Loucy (cell line): ENCODE data around the gene AAMP.
A peak's percentile ranks its signal among the peaks of the same experiment; 100 is the strongest.

Experiments
- H2AFZ ChIP-seq: fragments of 200-600 bp; sonication (generic); 2 replicates; pipeline ENCODE4 v1.6.0; 2016; ENCODE audit warnings: antibody characterized with exemption, mild to moderate bottlenecking, low read length, moderate library complexity
- H3F3A ChIP-seq: fragments of 200-600 bp; 2 replicates; pipeline ENCODE4 v1.6.0; 2016; ENCODE audit warnings: antibody characterized with exemption, low read depth, mild to moderate bottlenecking
- H3K27me3 ChIP-seq: fragments of 200-600 bp; sonication (generic); 2 replicates; pipeline ENCODE4 v1.6.1; 2014; ENCODE audit warnings: low read length, mild to moderate bottlenecking; ENCODE audit not compliant: insufficient read depth, poor library complexity, severe bottlenecking
- H3K36me3 ChIP-seq: fragments of 200-600 bp; sonication (generic); 2 replicates; pipeline ENCODE4 v1.6.1; 2016; ENCODE audit warnings: low read length; ENCODE audit not compliant: insufficient read depth
- H3K4me1 ChIP-seq: fragments of 200-600 bp; sonication (generic); 2 replicates; pipeline ENCODE4 v1.5.1; 2014; ENCODE audit warnings: low read length, mild to moderate bottlenecking; ENCODE audit not compliant: insufficient read depth, poor library complexity, severe bottlenecking
- H3K4me2 ChIP-seq: fragments of 200-600 bp; sonication (generic); 2 replicates; pipeline ENCODE4 v1.6.0; 2014; ENCODE audit warnings: antibody characterized with exemption, low read length, low read depth, mild to moderate bottlenecking; ENCODE audit not compliant: poor library complexity, severe bottlenecking
- H3K4me3 ChIP-seq: fragments of 200-600 bp; sonication (generic); 2 replicates; pipeline ENCODE4 v1.5.1; 2014; ENCODE audit warnings: low read length, mild to moderate bottlenecking, mixed read lengths; ENCODE audit not compliant: poor library complexity, severe bottlenecking
- H3K79me2 ChIP-seq: fragments of 200-600 bp; sonication (generic); 2 replicates; pipeline ENCODE4 v1.6.1; 2014; ENCODE audit warnings: low read length; ENCODE audit not compliant: insufficient read depth
- H3K9ac ChIP-seq: fragments of 200-600 bp; sonication (generic); 2 replicates; pipeline ENCODE4 v1.6.0; 2014; ENCODE audit warnings: mild to moderate bottlenecking, low read depth, low read length, moderate library complexity; ENCODE audit not compliant: poor library complexity, severe bottlenecking
- H3K9me2 ChIP-seq: fragments of 200-600 bp; sonication (generic); replicated peaks from 2 replicates; pipeline ENCODE4 v1.6.1; 2016; ENCODE audit warnings: low read depth, low read length, mixed read lengths
- H3K9me3 ChIP-seq: fragments of 200-600 bp; sonication (generic); 2 replicates; pipeline ENCODE4 v1.6.1; 2014; ENCODE audit warnings: mild to moderate bottlenecking, antibody characterized with exemption, low read length, low read depth; ENCODE audit not compliant: insufficient read depth
- H4K20me1 ChIP-seq: fragments of 200-600 bp; sonication (generic); 2 replicates; pipeline ENCODE4 v1.6.0; 2014; ENCODE audit warnings: antibody characterized with exemption, low read length, mild to moderate bottlenecking; ENCODE audit not compliant: insufficient read depth, poor library complexity, severe bottlenecking
- CTCF ChIP-seq: fragments of 200-600 bp; sonication (generic); conservative IDR thresholded peaks from 2 replicates; pipeline ENCODE4 v1.5.1; 2014; ENCODE audit warnings: mild to moderate bottlenecking, antibody characterized with exemption, low read length
- EZH2phosphoT487 ChIP-seq: fragments of 200-600 bp; IDR thresholded peaks from 2 replicates; pipeline ENCODE4 v1.6.1; 2018; ENCODE audit warnings: antibody characterized with exemption, mild to moderate bottlenecking, moderate library complexity, borderline replicate concordance

The AAMP gene

GRCh38 chr2:218301176-218301819 lies 31.4 kb upstream of the AAMP start:
- Histone ChIP-seq H4K20me1 (no peaks in the 10 kb centered on the region), H3K9me3 (no peaks in the 10 kb centered on the region), H3K4me3 (no peak overlapping the region), H3K4me2 (no peak overlapping the region), H3K79me2 (no peaks in the 10 kb centered on the region), H3K4me1 (peaks cover 2% of the 10 kb centered on the region), H2AFZ (peak overlapping the region; percentile 98), H3F3A (no peaks in the 10 kb centered on the region), H3K27me3 (no peaks in the 10 kb centered on the region), H3K36me3 (no peaks in the 10 kb centered on the region), H3K9me2 (no peaks in the 10 kb centered on the region), H3K9ac (peak overlapping the region; percentile 68)
- TF ChIP-seq CTCF (peak; percentile 92), EZH2phosphoT487 (no peak)

GRCh38 chr2:218300141-218300540 lies 30.2 kb upstream of the AAMP start:
- H3K36me3 ChIP-seq, result no peaks in the 10 kb centered on the region
- no peaks in the 10 kb centered on the region for H3K79me2 ChIP-seq
- H3K4me3 ChIP-seq, result no peak overlapping the region
- no peak overlapping the region for H3K4me2 ChIP-seq
- peaks cover 2% of the 10 kb centered on the region for H3K4me1 ChIP-seq
- no peaks in the 10 kb centered on the region for H3F3A ChIP-seq
- H3K9me2 ChIP-seq, result no peaks in the 10 kb centered on the region
- H3K9ac ChIP-seq, result no peak overlapping the region
- TF ChIP-seq CTCF (no peak), EZH2phosphoT487 (no peak)
- H4K20me1 ChIP-seq, result no peaks in the 10 kb centered on the region
- no peak overlapping the region; the same call in 1 of the 2 replicates for H2AFZ ChIP-seq
- no peaks in the 10 kb centered on the region for H3K27me3 ChIP-seq
- H3K9me3 ChIP-seq, result no peaks in the 10 kb centered on the region

GRCh38 chr2:218298314-218298875 lies 28.5 kb upstream of the AAMP start:
- no peak overlapping the region for H3K4me3 ChIP-seq
- H3K36me3 ChIP-seq, result no peaks in the 10 kb centered on the region
- TF ChIP-seq CTCF, result no peak
- no peak for TF ChIP-seq EZH2phosphoT487
- H4K20me1 ChIP-seq, result no peaks in the 10 kb centered on the region
- no peak overlapping the region for H3K9ac ChIP-seq
- no peaks in the 10 kb centered on the region for H3K9me2 ChIP-seq
- no peaks in the 10 kb centered on the region for H3K9me3 ChIP-seq
- H3K79me2 ChIP-seq, result no peaks in the 10 kb centered on the region
- no peak overlapping the region for H2AFZ ChIP-seq
- no peak overlapping the region for H3K4me2 ChIP-seq
- H3F3A ChIP-seq, result no peaks in the 10 kb centered on the region
- H3K4me1 ChIP-seq, result peaks cover 2% of the 10 kb centered on the region
- no peaks in the 10 kb centered on the region for H3K27me3 ChIP-seq
